ENCODE measurements around the gene ACADVL.
"Not testable (repeated sequence)": the region's sequence is repeated elsewhere in the genome, so short reads cannot be mapped to it uniquely, and the experiment has no call there.

ACADVL gene

DNA sequence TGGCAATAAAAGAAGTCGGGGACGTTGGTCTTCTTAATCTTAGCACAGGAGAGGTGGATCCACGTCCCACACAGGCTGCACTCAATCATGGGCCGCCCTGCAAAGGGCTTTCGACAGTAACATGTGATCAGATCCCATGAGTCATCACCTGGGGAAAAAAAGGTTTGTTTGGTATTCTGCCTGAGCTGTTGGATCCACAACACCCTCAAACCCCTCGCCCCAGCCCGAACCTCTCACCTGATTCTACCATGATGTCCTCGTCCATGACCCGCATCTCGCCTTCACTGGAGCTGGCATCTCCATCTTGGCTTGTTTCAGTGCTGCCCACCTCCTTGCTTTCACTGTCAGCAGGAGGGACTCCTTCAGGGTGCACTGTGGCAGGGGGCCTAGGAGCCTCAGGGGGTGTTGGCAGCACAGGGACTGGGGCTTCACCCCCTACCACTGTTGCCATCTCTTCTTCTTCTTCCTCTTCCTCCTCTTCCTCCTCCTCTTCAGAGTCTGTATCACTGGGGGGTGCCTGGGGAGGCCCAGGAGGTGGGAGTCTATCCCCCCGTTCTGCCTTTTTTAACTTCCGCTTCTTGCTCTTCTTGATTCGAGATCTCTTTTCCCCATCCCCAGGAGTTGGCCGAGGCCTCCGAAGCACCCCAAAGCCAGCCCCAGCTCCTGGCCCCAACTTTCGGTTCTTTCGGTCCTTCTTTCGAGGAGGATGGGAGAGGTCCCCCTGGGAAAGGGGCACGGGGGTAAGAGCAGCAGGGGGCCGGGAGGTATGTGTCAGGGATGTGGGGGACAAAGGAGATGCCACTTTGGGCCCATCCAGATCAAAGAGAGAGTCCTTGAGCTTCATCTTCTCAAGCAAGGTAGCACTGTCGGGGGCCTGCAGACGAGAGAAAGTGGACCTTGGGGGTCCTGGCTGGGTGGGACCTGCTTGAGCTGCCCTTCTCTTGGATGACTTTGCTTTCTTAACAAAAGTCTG is 16.2 kb downstream of the ACADVL start:
- DNase-seq = no peak

DNA sequence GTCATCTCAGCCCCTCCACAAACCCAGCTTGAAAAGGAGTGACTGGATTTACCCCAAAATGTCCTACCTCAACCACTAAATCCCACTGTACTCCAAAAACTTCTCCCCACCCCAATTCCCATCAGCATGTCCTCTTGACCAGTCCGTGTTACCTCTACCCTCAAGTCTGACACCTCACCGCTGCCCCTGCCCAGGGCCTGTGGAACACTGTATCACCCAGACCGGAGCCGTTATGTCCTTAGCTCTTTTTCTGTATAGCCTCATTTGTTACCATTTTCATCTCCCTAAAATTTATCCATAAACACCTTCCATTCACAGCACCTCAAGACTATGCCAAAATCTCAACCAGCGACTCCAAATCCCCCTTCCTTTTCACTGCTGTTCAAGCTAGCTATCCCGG is 17.1 kb downstream of the ACADVL start:
- DNase-seq = no peak

DNA sequence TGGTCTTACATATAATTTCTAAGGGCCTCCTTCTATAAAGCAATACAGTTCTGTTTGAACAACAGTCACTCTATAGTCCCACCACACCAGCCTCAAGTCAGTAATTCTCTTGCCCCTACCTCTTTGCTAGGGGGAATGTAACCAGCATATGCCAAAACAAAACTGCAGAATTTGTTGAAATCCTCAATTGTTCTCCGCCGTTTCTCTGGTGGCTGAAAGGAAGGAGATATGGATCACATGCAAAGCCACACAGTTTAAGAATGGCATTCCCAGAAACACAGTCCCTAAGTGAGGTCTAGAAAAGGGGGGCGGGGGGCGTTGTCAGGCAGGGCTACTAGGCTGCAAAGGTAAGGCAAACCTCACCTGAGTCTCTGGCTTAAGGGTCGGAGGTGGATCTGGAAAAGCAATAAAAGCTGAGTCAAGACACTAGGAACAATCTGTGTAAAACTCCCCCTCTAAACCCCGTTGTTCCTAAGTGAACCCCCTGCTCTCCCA is 17.6 kb downstream of the ACADVL start:
- no peak for DNase-seq

DNA sequence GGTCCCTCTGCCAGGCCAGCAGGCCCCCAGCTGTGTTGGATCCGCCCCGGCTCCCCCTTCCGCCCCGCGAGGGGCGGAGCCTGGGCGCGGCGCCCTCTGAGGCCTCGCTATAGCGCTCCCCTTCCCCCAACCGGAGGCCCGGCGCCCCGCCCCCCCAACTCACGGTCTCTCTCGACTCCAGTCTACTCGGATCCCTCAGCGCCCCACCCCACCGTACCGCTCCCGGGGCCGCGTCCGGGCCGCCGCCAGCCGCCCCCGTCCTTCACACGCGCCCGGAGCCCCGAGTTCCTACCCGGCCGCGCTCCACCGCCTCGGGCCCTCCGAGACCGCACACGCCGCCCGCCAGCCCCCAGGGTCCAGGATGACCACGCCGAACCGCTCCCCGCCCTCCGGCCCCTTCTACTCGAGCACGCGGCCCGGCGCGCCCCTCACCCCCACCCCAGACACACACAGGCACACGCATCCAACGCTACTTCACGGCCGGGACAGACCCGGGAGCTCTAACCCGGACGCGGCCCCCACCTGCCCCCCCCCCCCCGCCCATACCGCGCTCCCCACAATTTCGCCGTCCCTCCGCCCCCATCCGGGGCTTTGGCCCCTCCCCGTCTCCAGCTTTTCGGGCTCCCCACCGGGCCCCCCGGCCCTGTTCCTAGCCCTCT is 18.2 kb downstream of the ACADVL start:
- peak; percentile 73 for DNase-seq

DNA sequence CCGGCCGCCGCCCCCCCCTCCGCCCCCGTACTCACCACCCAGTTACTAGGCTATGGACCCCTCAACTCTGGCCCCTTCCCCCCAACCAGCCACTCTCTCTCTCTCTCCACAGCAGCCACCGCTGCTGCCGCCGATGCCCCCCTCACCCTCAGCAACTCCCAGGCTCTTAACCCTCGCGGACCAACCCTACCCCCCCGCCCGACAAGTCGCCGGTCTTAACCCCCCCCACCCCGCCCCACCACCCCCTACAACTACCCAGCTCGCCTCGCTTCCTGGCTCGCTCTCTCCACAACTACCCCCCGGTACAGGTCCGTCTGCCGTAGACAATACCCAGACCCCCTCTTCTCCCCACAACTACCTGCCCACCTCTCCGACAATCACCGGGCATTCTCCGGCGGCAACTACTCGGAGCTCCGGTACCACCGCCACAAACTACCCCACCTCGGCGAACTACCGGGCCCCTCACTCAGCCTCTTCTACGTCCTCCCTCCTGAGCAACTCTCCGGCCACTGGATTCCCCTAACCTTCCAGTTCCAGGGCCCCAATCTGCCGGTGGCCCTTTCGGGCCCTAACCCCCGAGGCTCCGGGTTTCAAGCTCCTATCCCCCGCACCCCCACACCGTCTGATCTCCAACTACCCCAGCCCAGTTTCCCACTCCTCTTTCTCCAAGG is 18.8 kb downstream of the ACADVL start:
- DNase-seq = no peak

DNA sequence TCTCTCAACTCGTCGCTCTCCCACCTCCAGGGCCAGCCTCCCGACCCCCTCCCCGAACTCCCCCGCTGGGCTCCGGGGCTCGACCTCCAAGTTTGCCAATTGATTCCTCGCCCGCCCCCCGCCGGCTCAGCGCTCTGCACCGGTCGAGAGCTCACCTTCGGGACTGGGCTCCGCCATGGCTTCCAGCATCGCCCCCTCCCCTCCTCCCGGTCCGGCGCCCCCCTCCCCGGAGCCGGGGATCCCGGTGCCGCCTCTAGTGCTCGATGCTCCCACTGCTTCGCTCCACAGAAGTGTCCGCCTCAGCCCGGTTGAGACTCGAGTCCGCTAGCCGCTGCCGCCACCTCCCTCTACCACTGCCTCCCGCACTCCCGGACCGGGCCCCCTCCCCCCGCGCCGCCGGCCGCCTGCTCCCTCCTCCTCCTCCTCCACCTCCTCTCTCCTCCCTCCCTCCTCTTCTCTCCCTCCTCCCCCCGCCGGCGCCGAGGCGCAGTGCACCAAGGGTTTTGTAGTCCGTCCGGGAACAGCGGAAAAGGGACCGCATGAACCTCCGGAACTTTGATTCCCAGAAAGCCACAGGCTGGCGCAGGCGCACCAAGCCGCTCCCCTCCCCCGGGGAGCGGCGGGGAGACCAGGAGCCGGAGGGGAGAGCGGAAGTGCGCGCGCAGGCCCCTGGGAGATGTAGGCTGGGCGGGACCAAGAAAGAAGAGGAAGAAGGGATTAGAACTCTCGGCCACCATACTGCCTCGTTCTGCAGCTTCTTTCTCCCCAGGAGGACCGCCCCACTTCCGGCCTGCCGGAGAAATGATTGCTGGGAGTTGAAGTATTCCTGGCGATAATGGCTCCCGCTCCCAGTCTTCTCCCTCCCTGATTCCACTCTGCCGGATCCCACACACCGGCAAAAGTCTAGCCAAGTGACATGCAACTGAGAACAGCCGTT is 19.6 kb downstream of the ACADVL start, which contains the start of gene PHF23:
Gene PHF23 (minus strand): TSS at position 367 of the 937 bp plus-strand sequence. CDS start 178 bp downstream, at position 189.
- peak; percentile 94 for DNase-seq

DNA sequence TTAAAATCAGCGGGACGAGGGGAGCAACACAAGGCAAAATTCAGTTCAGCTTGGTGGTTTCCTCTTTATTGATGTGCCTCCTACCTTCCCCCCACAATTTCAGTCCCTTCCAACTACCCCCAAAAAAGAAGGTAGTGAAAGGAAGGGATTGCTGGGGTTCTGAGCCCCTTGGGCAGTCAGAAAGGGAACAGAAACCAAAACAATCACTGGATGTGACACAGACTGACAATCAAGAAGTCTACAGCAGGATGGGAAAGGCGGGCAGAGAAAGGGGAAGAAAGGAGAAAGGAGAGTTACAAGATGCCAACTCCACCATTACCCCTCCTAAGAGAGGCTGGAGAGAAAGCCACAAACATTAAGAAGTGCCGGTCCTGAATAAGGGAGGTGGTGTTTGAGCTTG is 20.6 kb downstream of the ACADVL start:
- no peak for DNase-seq

DNA sequence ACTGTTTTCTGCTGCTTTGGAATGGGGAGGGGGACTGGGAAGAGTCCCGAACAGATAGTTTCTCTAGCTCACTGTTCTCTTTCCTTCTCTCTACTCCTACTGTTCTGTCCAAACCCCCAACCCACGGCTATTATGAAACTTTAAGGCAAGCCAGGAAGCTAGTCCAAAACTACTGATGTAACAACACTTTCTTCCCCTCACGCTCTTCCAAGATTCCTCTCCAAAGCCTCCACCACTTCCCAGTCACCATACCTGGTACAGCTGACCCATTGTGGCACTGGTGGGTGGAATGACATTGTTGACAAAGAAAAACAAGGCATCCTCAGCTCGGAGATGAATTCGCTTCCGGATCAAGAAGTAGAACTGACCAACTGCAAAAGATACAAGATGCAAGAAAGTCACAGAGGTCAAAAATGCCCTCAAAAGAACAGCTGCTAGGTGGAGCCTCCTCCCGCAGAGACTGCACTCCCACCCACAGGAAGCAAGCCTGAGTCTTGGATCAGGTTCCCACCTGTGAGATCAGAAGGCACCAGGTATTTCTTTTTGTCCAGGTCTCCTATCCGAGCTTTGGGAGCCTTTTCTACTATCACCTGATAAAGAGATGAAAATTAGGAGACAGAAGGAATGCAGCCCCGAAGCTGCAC is 21.5 kb downstream of the ACADVL start:
- no peak for DNase-seq

DNA sequence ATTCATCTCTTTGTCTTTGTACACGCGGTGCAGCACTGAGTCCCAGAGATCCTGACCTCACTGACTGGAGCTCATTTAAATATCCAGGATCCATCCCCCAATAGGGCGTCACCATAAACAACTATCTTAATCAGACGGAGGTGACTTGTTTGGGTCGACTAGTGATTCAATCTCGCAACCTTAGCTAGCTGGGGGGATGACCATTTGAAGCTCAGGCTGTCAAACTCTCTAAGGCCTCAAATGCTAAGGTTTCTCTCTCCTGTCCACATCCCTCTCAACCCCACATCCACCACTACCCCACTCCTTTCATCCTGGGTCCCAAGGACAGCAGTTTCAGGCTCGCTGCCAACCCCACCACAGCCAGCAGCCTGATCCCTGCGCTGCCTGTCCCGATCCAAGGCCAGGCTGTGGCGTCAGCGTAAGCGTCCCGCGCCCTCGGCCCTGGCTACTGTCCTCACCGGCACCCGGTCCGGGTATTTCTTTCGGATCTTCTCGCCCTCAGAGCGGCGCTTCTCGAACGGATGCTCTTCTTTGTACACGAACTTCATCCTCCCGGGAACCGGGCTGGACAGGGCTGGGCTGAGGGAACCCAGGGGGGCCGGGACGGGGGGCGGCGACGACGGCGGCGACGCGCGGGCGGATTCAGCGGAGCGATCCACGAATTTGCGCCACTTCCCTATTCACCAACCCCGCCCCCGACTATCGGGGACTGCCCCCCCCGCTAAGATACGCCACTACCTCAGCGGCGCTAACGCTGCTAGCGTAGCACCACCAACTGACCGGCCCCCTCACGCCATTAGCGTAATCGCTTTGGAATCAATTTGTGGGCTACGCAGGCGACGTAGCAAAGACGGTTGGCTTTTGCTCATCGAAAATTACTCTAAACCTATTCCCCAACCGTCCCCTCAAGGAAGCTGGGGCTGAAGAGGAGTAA is 22.3 kb downstream of the ACADVL start, which contains the start of gene GABARAP:
Gene GABARAP (minus strand): TSS at position 667 of the 934 bp plus-strand sequence. CDS start 119 bp downstream, at position 548.
- DNase-seq = peak; percentile 93

DNA sequence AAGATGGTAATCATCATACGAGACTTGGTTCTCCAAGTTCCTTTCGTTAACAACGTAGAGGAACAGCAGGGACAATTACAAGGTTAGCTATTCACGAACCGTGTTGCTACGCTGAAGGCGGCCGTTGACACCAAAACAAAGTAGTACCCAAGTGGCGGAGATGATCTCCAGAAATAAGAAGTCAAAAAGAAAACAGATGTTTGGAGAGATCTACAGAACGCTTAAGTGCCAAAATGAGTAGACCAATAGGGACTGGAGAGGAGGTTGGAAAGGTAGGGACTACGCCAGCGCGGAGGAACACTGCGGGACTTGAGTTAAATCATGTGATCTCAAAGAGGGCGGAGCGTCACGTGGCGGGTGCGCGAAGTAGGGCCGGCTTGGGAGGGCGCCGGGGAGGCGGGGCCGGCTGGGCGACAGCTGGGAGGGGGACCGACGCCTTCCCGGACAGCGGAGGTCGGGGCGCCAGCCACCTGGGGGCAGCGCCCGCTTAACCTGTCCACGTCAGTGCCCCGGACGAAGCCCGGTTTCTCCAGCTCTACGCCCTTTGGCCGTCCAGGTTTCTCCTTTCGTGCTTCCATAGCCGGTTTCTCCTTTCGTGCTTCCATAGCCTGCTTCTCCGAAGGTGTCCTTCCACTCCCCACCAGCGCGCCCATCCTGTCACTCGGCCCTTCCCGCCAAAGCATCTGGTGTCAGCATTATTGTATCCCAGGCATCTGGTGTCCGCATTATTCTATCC is 23.1 kb downstream of the ACADVL start:
- DNase-seq = peak; percentile 92

DNA sequence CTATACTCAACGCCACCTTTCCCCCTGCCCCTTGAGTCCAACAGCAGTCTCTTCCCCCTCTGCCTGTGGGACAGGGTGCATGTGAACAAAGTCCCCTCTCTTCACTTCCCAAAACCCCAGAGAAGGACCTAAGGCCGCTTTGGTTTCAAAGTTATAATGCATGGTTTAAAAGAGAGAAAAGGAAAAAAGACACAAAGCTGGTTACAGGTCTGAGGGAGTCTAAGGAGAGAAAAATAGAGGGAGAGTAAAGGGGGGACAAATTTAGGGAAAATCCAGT is 23.7 kb downstream of the ACADVL start:
- no peak for DNase-seq

DNA sequence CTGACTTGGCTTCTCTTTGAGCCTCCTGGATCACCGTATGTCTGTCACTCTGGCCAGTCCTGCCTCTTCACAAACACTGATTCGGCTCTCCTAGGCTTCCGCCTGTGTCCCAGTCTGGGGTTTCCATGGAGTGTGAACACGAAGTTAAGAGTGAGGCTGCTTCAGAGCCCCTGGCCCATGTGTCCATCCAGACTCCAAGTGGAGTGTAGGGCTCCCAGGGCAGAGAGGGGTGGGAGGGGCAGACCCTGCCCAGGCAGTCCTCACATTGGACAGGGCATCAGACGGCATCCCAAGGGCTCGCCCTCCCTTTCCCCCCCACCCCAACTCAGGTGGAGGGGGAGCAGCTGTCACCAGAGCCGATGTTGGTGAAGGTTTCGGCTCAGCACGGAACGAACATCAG is 24.1 kb downstream of the ACADVL start:
- DNase-seq = not testable (repeated sequence)

DNA sequence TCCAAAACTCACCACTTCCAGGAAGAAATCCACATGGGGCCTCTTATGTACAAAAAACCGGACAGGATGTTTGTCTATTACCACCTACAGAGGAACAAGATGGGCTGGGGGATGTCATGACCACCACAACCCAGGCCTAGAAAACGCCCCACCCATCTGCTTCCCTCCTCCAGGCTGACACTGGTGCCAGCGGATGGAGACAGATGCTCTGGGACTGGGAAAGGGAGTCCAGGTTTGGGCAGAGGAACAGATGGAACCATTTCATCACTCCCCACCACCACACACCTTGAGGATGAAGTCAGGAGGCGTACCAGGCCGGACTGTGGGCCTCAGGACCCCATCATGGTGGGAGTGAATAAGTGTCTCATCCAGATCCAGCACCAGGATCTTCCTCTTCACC is 27.0 kb downstream of the ACADVL start:
- DNase-seq = no peak

DNA sequence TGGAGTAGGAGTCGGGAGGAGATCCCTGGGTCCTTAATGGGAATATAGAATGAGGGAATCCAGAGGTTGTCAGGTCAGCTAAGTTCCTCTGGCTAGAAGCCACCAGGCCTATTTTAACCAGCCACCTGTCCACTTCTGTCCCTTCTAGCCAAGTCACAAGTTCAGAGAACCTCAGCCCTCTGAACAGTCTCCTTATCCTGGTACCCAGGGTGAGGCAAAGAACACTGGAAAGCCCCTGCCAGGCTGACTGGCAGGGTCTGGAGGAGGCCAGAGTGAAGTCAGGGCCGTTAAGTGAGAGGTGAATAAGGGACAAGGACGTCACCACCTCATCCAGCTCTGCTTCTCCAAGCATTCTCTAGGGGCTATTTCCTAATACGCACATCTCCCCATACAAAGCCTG is 29.1 kb downstream of the ACADVL start:
- DNase-seq = peak; percentile 5

DNA sequence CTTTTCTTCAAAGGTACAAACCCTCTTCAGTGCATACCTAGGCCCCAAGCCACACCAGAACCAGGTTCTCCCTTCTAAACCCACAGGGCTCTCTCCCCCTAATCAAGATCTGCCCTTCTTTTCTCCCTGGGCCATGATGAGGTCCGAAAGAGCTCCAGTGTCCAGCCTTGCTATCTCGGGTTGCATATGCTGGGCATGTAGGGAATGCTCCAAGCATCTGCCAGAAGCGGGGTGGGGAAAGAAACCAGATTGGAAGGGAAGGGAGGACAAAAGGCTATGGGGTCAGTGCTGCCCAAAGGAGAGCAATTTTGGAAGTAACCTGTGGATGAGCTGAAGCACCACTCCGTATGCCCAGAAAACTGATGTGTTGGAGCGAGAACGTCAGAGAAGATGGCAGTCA is 29.5 kb downstream of the ACADVL start:
- no peak for DNase-seq

DNA sequence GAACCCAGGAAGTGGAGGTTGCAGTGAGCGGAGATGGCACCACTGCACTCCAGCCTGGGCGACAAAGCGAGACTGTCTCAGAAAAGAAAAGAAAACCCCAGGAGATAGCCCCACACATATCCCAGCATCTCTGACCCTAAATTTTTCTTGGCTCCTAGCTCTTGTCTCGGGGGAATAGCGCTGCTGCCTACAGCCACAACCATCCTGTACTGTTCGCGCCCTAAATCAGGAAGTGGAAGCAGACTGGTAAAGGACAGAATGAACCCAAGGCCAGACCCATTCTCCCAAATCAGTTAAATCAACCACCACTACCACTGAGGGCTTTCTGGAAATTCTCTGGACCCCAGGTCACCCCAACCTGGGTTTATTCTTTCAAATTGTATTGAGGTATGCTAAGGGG is 30.1 kb downstream of the ACADVL start:
- DNase-seq = no peak

DNA sequence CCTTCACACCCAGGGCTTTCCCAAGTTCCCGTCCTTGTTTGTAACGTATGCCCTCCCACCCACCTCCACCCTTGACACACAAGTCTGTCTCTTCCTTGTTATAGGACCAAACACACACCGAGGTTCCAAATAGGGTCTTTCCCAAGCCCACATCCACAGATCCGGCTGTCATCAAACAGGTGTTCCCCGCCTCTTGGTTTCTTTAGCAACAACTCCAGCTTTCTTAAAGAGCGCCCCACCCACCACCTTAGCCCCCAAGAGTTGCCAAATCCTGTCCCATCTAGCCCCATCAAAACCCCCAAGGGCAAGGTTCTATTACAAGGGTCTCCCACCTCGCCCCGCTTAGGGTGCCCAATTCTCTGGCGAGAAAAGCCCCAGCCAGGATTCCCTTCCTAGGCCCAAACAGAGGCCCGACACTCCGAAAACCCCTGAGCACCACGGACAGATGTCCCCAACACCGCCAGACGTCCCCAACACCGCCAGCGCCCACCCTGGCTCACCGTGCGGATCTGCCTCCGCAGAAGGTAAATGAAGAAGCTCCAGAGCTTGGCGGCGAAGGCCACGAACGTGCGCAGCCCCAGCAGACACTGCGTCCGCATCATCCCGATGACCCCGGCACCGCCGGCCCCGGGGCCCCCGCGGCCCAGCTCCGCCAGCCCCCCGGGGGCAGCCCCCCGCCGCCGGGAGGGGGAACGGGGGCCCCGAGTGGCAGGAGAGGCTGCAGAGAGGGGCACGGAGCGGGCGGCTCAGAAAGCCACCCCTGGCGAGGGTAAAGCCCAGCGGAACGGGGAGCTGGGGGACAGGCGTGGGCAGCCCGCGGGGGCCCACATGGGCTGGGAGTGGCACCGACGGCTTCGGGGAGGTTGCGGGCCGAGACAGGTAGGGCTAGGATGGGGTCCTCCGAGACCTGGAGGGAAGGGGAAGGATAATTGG is 31.2 kb downstream of the ACADVL start:
- DNase-seq = no peak

DNA sequence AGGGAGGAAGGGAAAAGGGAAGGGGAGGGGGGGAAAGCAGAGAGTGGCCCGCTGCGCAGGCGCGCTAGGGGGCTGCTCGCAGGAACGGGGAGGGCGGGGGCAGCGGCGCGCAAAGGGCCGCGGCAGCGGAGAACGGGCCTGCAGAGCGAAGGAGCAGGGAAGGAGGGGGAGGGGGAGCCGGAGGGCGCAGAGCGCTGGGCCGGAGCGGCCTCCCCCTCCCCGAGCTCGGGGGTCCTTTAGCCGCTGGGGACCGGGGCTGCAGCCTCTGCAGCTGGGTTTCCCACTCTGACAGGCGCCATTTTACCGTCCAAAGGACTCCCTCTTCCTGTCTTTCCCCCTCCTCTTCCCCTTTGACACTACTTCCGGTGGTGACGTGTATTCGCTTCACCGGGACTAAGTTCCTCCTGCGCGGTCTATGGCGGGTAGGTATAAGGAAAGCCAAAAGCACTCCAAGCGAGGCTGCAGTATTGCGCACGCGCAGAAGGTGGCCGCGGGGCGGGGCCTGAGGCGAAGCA is 32.0 kb downstream of the ACADVL start, which contains the start of gene CTDNEP1:
Gene CTDNEP1 (minus strand): TSS at position 74 of the 515 bp plus-strand sequence. CDS start 438 bp downstream, outside the sequence.
- peak; percentile 98 for DNase-seq

All from activated CD4-positive, CD25-positive, alpha-beta regulatory T cell treated with anti-CD3 and anti-CD28 coated beads, Interleukin-2, amount 50 U/mL, for 72 hours (primary cell).